ENCODE data around the gene SLFN5.

- TF ChIP-seq CTCF (IDR thresholded peaks at IDR 0.05), result no peak
- TF ChIP-seq POLR2AphosphoS5 (IDR thresholded peaks at IDR 0.05), result no peak
- no peak for TF ChIP-seq POLR2A (IDR thresholded peaks at IDR 0.05)
Measured at GRCh38 chr17:35297666-35298065, 54.8 kb downstream of the SLFN5 start.

Measured in stomach (tissue), 4 donors.